Effector memory CD8-positive, alpha-beta T cell (primary cell): Measurements from ENCODE around the gene ATP6V1G2.

Experiments
- ATAC-seq: fragments of 150-1000 bp; cut with Tn5 transposase; replicated peaks from 2 replicates; pipeline ENCODE4 v1.10.0; 2021; ENCODE audit warnings: mild to moderate bottlenecking, moderate library complexity
- DNase-seq, 3 experiments: peaks; one replicate each; pipeline ENCODE4 v3.0.0; 2021
- H3K27ac Mint-ChIP-seq, 2 donors: one replicate each; pipeline ENCODE4 v1.8.0; 2022; ENCODE audit warnings: mild to moderate bottlenecking in 2 of 2, mixed read lengths in 2 of 2, moderate library complexity in 2 of 2
- H3K27me3 Mint-ChIP-seq, 2 donors: one replicate each; pipeline ENCODE4 v1.8.0; 2022; ENCODE audit warnings: mixed read lengths in 2 of 2
- H3K36me3 Mint-ChIP-seq: one replicate; pipeline ENCODE4 v1.8.0; 2022; ENCODE audit warnings: mild to moderate bottlenecking, moderate library complexity, mixed read lengths; ENCODE audit not compliant: insufficient read depth
- H3K4me1 Mint-ChIP-seq, 2 donors: one replicate each; pipeline ENCODE4 v1.8.0; 2022; ENCODE audit warnings: low read depth in 2 of 2, mixed read lengths in 2 of 2
- H3K4me3 Mint-ChIP-seq, 2 donors: one replicate each; pipeline ENCODE4 v1.8.0; 2022; ENCODE audit warnings: mild to moderate bottlenecking in 2 of 2, mixed read lengths in 2 of 2, moderate library complexity in 2 of 2
- H3K9me3 Mint-ChIP-seq, 2 donors: one replicate each; pipeline ENCODE4 v1.8.0; 2022; ENCODE audit warnings: mixed read lengths in 2 of 2

Gene ATP6V1G2

GRCh38 chr6:31580438-31580740 is 34.0 kb upstream of the ATP6V1G2 start:
- ATAC-seq, result no peak
- H3K27me3 Mint-ChIP-seq, result no peaks in the 10 kb centered on the region
- peak overlapping the region; percentile 98 to 99 for H3K27ac Mint-ChIP-seq
- DNase-seq, result no peak
- H3K36me3 Mint-ChIP-seq, result peaks cover 53% of the 10 kb centered on the region
- H3K4me1 Mint-ChIP-seq, result peaks cover 65 to 73% of the 10 kb centered on the region in 2 donors
- H3K9me3 Mint-ChIP-seq, result no peaks in the 10 kb centered on the region
- H3K4me3 Mint-ChIP-seq, result peak overlapping the region; percentile 82 to 99

- no peaks in the 10 kb centered on the region for H3K27me3 Mint-ChIP-seq
- H3K27ac Mint-ChIP-seq, result peak overlapping the region; percentile 98 to 99
- peak overlapping the region; percentile 82 to 99 for H3K4me3 Mint-ChIP-seq
- peaks cover 59% of the 10 kb centered on the region for H3K36me3 Mint-ChIP-seq
- DNase-seq, result no peak
- H3K9me3 Mint-ChIP-seq, result no peaks in the 10 kb centered on the region
- no peak for ATAC-seq
- H3K4me1 Mint-ChIP-seq, result peaks cover 69 to 76% of the 10 kb centered on the region in 2 donors
Observed at GRCh38 chr6:31579546-31580437, 33.4 kb upstream of the ATP6V1G2 start.

DNA sequence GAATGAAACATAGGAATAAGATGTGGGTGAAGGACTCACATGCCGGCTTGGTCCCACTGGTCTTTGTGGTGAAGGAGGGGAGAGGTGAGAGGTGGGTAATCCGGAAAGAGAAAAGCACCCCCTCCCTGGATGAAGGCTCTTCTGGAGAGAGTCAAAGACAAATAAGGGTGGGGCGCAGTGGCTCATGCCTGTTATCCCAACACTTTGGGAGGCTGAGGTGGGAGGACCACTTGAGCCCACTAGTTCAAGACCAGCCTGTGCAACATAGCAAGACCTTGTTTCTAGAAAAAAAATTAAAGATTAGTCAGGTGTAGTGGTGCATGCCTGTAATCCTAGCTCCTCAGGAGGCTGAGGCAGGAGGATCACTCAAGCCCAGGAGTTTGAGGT is 32.7 kb upstream of the ATP6V1G2 start:
- Mint-ChIP-seq H3K9me3 (no peaks in the 10 kb centered on the region), H3K4me3 (peak overlapping the region; percentile 82 to 99), H3K36me3 (peaks cover 62% of the 10 kb centered on the region), H3K4me1 (peaks cover 72 to 83% of the 10 kb centered on the region in 2 donors), H3K27ac (peak overlapping the region; percentile 98 to 99), H3K27me3 (no peaks in the 10 kb centered on the region)
- ATAC-seq (no peak), DNase-seq (no peak)

DNA sequence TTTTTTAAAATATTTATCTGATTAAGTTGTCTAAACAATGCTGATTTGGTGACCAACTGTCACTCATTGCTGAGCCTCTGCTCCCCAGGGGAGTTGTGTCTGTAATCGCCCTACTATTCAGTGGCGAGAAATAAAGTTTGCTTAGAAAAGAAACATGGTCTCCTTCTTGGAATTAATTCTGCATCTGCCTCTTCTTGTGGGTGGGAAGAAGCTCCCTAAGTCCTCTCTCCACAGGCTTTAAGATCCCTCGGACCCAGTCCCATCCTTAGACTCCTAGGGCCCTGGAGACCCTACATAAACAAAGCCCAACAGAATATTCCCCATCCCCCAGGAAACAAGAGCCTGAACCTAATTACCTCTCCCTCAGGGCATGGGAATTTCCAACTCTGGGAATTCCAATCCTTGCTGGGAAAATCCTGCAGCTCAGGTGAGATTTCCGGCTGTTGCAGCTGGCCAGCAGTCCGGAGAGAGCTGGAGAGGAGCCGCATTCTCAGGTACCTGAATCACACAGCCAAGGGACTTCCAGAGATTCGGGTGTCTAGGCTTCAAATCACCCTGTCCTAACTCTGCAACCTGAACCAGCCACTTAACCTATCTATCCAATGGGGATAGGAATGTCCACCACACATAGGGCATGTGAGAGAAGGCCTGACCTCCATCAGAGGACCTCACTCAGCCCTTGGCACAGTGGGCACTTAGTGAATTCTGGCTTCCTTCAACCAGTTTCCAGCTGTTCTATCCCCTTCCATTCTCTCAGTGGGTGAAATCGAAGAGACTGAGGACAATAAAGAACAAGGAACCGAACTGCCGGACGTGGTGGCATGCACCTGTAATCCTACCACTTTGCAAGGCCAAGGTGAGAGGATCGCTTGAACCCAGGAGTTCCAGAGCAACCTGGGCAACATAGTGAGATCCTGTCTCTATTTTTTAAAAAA is 32.0 kb upstream of the ATP6V1G2 start:
- peaks cover 79 to 90% of the 10 kb centered on the region in 2 donors for H3K4me1 Mint-ChIP-seq
- H3K27ac Mint-ChIP-seq, result peak overlapping the region; percentile 98 to 99
- no peaks in the 10 kb centered on the region for H3K27me3 Mint-ChIP-seq
- H3K36me3 Mint-ChIP-seq, result peaks cover 67% of the 10 kb centered on the region
- H3K4me3 Mint-ChIP-seq, result peak overlapping the region; percentile 82 to 99
- no peak for ATAC-seq
- no peaks in the 10 kb centered on the region for H3K9me3 Mint-ChIP-seq
- DNase-seq, result no peak

GRCh38 chr6:31577579-31577966 is 31.2 kb upstream of the ATP6V1G2 start:
- H3K36me3 Mint-ChIP-seq, result peaks cover 72% of the 10 kb centered on the region
- H3K27ac Mint-ChIP-seq, result peak overlapping the region; percentile 92 to 98
- no peak for DNase-seq
- peaks cover 80 to 92% of the 10 kb centered on the region in 2 donors for H3K4me1 Mint-ChIP-seq
- no peaks in the 10 kb centered on the region for H3K9me3 Mint-ChIP-seq
- no peaks in the 10 kb centered on the region for H3K27me3 Mint-ChIP-seq
- H3K4me3 Mint-ChIP-seq, result peak overlapping the region; percentile 82 to 99
- no peak for ATAC-seq

DNA sequence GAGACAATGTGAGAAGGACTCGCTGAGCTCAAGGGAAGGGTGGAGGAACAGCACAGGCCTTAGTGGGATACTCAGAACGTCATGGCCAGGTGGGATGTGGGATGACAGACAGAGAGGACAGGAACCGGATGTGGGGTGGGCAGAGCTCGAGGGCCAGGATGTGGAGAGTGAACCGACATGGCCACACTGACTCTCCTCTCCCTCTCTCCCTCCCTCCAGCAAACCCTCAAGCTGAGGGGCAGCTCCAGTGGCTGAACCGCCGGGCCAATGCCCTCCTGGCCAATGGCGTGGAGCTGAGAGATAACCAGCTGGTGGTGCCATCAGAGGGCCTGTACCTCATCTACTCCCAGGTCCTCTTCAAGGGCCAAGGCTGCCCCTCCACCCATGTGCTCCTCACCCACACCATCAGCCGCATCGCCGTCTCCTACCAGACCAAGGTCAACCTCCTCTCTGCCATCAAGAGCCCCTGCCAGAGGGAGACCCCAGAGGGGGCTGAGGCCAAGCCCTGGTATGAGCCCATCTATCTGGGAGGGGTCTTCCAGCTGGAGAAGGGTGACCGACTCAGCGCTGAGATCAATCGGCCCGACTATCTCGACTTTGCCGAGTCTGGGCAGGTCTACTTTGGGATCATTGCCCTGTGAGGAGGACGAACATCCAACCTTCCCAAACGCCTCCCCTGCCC is 30.6 kb upstream of the ATP6V1G2 start:
- peak; percentile 15 for ATAC-seq
- H3K9me3 Mint-ChIP-seq, result no peaks in the 10 kb centered on the region

DNA sequence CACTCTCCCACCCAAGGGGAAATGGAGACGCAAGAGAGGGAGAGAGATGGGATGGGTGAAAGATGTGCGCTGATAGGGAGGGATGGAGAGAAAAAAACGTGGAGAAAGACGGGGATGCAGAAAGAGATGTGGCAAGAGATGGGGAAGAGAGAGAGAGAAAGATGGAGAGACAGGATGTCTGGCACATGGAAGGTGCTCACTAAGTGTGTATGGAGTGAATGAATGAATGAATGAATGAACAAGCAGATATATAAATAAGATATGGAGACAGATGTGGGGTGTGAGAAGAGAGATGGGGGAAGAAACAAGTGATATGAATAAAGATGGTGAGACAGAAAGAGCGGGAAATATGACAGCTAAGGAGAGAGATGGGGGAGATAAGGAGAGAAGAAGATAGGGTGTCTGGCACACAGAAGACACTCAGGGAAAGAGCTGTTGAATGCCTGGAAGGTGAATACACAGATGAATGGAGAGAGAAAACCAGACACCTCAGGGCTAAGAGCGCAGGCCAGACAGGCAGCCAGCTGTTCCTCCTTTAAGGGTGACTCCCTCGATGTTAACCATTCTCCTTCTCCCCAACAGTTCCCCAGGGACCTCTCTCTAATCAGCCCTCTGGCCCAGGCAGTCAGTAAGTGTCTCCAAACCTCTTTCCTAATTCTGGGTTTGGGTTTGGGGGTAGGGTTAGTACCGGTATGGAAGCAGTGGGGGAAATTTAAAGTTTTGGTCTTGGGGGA is 29.7 kb upstream of the ATP6V1G2 start:
- Mint-ChIP-seq H3K27ac (peak overlapping the region; percentile 92 to 98), H3K4me3 (peak overlapping the region; percentile 82 to 99), H3K27me3 (no peaks in the 10 kb centered on the region), H3K9me3 (no peaks in the 10 kb centered on the region), H3K4me1 (peaks cover 75 to 91% of the 10 kb centered on the region in 2 donors), H3K36me3 (peaks cover 73% of the 10 kb centered on the region)
- no peak for ATAC-seq
- no peak for DNase-seq

More for the DNA sequence above, 30.6 kb upstream of the ATP6V1G2 start:
- Mint-ChIP-seq H3K4me3 (peak overlapping the region; percentile 82 to 99), H3K36me3 (peaks cover 77% of the 10 kb centered on the region), H3K27ac (peak overlapping the region; percentile 92 to 98), H3K27me3 (no peaks in the 10 kb centered on the region), H3K4me1 (peaks cover 78 to 91% of the 10 kb centered on the region in 2 donors)
- peak in 2 of 3 experiments; percentile 35 to 44 for DNase-seq

DNA sequence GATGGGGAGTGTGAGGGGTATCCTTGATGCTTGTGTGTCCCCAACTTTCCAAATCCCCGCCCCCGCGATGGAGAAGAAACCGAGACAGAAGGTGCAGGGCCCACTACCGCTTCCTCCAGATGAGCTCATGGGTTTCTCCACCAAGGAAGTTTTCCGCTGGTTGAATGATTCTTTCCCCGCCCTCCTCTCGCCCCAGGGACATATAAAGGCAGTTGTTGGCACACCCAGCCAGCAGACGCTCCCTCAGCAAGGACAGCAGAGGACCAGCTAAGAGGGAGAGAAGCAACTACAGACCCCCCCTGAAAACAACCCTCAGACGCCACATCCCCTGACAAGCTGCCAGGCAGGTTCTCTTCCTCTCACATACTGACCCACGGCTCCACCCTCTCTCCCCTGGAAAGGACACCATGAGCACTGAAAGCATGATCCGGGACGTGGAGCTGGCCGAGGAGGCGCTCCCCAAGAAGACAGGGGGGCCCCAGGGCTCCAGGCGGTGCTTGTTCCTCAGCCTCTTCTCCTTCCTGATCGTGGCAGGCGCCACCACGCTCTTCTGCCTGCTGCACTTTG is 29.0 kb upstream of the ATP6V1G2 start, which contains the start of gene TNF:
Gene TNF (plus strand): TSS at position 231 of the 567 bp plus-strand sequence. CDS start 177 bp downstream, at position 408.
- ATAC-seq (peak; percentile 12), DNase-seq (peak; percentile 57 to 63 (median 59))
- H3K9me3 Mint-ChIP-seq, result no peaks in the 10 kb centered on the region

DNA sequence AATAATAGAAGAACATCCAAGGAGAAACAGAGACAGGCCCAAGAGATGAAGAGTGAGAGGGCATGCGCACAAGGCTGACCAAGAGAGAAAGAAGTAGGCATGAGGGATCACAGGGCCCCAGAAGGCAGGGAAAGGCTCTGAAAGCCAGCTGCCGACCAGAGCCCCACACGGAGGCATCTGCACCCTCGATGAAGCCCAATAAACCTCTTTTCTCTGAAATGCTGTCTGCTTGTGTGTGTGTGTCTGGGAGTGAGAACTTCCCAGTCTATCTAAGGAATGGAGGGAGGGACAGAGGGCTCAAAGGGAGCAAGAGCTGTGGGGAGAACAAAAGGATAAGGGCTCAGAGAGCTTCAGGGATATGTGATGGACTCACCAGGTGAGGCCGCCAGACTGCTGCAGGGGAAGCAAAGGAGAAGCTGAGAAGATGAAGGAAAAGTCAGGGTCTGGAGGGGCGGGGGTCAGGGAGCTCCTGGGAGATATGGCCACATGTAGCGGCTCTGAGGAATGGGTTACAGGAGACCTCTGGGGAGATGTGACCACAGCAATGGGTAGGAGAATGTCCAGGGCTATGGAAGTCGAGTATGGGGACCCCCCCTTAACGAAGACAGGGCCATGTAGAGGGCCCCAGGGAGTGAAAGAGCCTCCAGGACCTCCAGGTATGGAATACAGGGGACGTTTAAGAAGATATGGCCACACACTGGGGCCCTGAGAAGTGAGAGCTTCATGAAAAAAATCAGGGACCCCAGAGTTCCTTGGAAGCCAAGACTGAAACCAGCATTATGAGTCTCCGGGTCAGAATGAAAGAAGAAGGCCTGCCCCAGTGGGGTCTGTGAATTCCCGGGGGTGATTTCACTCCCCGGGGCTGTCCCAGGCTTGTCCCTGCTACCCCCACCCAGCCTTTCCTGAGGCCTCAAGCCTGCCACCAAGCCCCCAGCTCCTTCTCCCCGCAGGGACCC is 28.0 kb upstream of the ATP6V1G2 start:
- no peaks in the 10 kb centered on the region for H3K9me3 Mint-ChIP-seq
- ATAC-seq, result no peak
- no peak for DNase-seq
- H3K4me3 Mint-ChIP-seq, result peak overlapping the region; percentile 82 to 99
- no peaks in the 10 kb centered on the region for H3K27me3 Mint-ChIP-seq
- peaks cover 70 to 89% of the 10 kb centered on the region in 2 donors for H3K4me1 Mint-ChIP-seq
- peaks cover 66% of the 10 kb centered on the region for H3K36me3 Mint-ChIP-seq
- H3K27ac Mint-ChIP-seq, result peak overlapping the region; percentile 92 to 98

More for the DNA sequence above, 29.0 kb upstream of the ATP6V1G2 start, which contains the start of gene TNF:
- Mint-ChIP-seq H3K27me3 (no peaks in the 10 kb centered on the region), H3K27ac (peak within 1 kb of the TSS; percentile 92 to 98), H3K4me3 (peak within 1 kb of the TSS; percentile 82 to 99), H3K36me3 (peaks cover 66% of the 10 kb centered on the region), H3K4me1 (peaks cover 72 to 90% of the 10 kb centered on the region in 2 donors)

DNA sequence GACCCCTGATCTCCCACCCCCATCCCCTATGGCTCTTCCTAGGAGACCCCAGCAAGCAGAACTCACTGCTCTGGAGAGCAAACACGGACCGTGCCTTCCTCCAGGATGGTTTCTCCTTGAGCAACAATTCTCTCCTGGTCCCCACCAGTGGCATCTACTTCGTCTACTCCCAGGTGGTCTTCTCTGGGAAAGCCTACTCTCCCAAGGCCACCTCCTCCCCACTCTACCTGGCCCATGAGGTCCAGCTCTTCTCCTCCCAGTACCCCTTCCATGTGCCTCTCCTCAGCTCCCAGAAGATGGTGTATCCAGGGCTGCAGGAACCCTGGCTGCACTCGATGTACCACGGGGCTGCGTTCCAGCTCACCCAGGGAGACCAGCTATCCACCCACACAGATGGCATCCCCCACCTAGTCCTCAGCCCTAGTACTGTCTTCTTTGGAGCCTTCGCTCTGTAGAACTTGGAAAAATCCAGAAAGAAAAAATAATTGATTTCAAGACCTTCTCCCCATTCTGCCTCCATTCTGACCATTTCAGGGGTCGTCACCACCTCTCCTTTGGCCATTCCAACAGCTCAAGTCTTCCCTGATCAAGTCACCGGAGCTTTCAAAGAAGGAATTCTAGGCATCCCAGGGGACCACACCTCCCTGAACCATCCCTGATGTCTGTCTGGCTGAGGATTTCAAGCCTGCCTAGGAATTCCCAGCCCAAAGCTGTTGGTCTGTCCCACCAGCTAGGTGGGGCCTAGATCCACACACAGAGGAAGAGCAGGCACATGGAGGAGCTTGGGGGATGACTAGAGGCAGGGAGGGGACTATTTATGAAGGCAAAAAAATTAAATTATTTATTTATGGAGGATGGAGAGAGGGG is 27.1 kb upstream of the ATP6V1G2 start:
- H3K4me3 Mint-ChIP-seq, result peak overlapping the region; percentile 82 to 99
- no peak for ATAC-seq
- no peaks in the 10 kb centered on the region for H3K27me3 Mint-ChIP-seq
- peak overlapping the region; percentile 92 to 98 for H3K27ac Mint-ChIP-seq
- H3K4me1 Mint-ChIP-seq, result peaks cover 68 to 89% of the 10 kb centered on the region in 2 donors
- H3K36me3 Mint-ChIP-seq, result peaks cover 66% of the 10 kb centered on the region
- no peak for DNase-seq
- no peaks in the 10 kb centered on the region for H3K9me3 Mint-ChIP-seq
